Type B pancreatic cell (in vitro differentiated cells): ENCODE measurements around the gene F11R. TPM values are rescaled to one million over a fixed set of nuclear protein-coding genes. Genes with fewer than 3 reads are reported as not detected.
A peak's percentile ranks its signal among the peaks of the same experiment; 100 is the strongest.
"Not testable (repeated sequence)": the region's sequence is repeated elsewhere in the genome, so short reads cannot be mapped to it uniquely, and the experiment has no call there.

Experiments
- DNase-seq: peaks from one replicate; pipeline ENCODE4 v3.0.0; 2021; ENCODE audit warnings: mixed read lengths; ENCODE audit not compliant: unreplicated experiment; ENCODE audit errors: extremely low spot score
- H3K27ac Mint-ChIP-seq: 2 replicates; pipeline ENCODE4 v1.8.0; 2021; ENCODE audit warnings: mild to moderate bottlenecking, mixed read lengths
- H3K27me3 Mint-ChIP-seq: 2 replicates; pipeline ENCODE4 v1.8.0; 2021; ENCODE audit warnings: mixed read lengths
- H3K36me3 Mint-ChIP-seq: 2 replicates; pipeline ENCODE4 v1.8.0; 2021; ENCODE audit warnings: mixed read lengths
- H3K4me1 Mint-ChIP-seq: one replicate; pipeline ENCODE4 v1.8.0; 2021; ENCODE audit warnings: mixed read lengths; ENCODE audit not compliant: unreplicated experiment
- H3K4me3 Mint-ChIP-seq: 2 replicates; pipeline ENCODE4 v1.8.0; 2021; ENCODE audit warnings: mild to moderate bottlenecking, mixed read lengths
- H3K9me3 Mint-ChIP-seq: 2 replicates; pipeline ENCODE4 v1.8.0; 2021; ENCODE audit warnings: mixed read lengths
- CTCF ChIP-seq: fragments of 200-600 bp; sonication (generic); conservative IDR thresholded peaks from 2 replicates; pipeline ENCODE4 v1.5.0; 2021; ENCODE audit warnings: antibody characterized with exemption, mild to moderate bottlenecking
- total RNA-seq: library from RNA; stranded (reverse); gene quantifications from 2 replicates; pipeline ENCODE4 v1.2.1, GENCODE V29; 2021; ENCODE audit warnings: low replicate concordance

Gene F11R
- total RNA-seq, 1 donor from 2014 or later: 66.8 TPM

DNA sequence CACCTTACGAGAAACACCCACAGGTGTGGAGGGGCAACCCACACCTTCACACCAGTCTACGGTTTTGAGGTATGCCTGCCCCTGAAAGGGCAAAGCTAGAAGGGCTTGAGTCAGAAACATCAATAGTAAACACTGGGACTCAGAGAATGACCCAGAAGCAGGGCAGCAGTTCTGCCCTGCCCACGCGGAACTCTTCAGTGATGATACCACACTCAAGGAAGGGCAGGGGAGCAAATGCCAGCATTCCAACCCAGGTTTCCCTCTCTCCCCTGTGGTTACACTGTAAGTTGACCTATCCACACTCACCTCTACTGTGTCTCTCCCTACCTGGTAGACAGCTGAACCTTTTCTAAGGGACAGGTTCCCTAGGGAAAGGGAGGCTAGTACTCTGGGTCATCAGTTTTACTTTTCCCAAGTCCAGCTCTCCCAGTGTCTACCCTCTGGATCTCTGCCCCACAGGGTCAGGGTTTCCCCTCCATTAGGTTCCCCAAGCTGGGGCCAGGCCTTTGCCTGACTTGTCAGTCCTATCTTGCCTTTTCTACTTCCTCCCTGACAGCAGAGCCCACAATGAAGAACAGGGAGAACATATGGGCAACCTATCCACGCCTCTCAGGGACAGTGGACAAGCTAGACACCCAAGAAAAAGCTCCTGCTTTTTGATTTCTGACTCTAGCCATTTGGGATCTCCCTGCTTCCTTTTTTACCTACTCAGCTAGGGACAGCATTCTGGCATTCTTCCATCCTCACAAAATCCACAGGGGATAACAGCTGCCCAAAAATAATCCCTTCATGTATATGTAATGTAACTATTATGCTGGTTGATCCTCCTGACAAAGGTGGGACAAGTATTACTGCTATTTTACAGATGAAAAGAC is 3.0 kb downstream of the F11R start:
- no peak for DNase-seq
- peak overlapping the region; percentile 98 for H3K27ac Mint-ChIP-seq
- peak overlapping the region; percentile 93 for H3K4me3 Mint-ChIP-seq
- H3K27me3 Mint-ChIP-seq: peaks cover 53% of the 10 kb centered on the region
- peaks cover 37% of the 10 kb centered on the region for H3K4me1 Mint-ChIP-seq
- peaks cover 12% of the 10 kb centered on the region for H3K36me3 Mint-ChIP-seq
- no peaks in the 10 kb centered on the region for H3K9me3 Mint-ChIP-seq
- TF ChIP-seq CTCF: no peak

GRCh38 chr1:161017181-161017580 is 3.8 kb downstream of the F11R start:
- H3K27ac Mint-ChIP-seq: peak overlapping the region; percentile 98
- H3K36me3 Mint-ChIP-seq: peaks cover 12% of the 10 kb centered on the region
- H3K27me3 Mint-ChIP-seq: peaks cover 47% of the 10 kb centered on the region
- not testable (repeated sequence) for H3K9me3 Mint-ChIP-seq, DNase-seq
- H3K4me3 Mint-ChIP-seq: peak overlapping the region; percentile 93
- peaks cover 37% of the 10 kb centered on the region for H3K4me1 Mint-ChIP-seq

- H3K4me3 Mint-ChIP-seq: peak overlapping the region; percentile 93
- H3K27me3 Mint-ChIP-seq: peaks cover 42% of the 10 kb centered on the region
- H3K27ac Mint-ChIP-seq: peak overlapping the region; percentile 98
- not testable (repeated sequence) for DNase-seq, H3K9me3 Mint-ChIP-seq
- H3K36me3 Mint-ChIP-seq: peaks cover 15% of the 10 kb centered on the region
- H3K4me1 Mint-ChIP-seq: peaks cover 37% of the 10 kb centered on the region
These were observed 4.3 kb downstream of the F11R start for GRCh38 chr1:161016683-161017082.

DNA sequence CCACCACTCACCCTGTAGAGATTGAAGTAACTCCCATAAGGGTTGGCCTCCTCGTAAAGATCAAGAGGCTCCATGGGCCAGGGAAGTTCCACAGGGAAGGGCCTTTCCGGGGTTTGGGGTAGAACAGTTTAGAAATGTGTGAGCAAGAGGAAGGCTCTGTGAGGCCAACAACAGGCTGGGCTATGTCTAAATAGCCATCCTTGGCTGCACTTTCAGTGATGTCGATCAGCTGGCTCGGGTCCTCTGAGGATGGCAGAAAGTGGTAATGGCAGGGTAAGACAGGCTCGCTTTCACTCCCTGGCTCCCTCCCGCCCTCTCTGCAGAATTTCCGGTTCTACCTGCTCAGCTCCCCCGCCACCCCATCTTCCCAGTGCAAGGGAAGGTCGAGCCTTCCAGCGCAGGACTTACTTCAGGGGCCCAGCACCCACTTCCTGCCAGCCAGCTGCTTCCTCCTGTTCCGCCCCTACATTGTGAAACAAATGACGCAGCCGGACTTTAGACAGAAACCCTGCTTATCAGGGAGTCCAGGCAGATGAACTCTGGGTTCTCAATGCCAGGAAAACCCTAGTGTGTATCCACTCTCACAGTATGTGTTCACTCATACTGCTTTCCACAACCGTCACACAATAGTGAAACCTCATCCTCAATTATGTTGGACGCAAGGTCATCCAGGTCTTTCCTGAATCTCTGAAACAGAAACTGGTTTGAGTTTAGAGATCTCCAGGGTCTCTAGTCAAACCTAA is 7.3 kb downstream of the F11R start:
- Mint-ChIP-seq H3K27me3 (peaks cover 16% of the 10 kb centered on the region), H3K4me3 (peak overlapping the region; percentile 80), H3K9me3 (no peaks in the 10 kb centered on the region), H3K4me1 (peaks cover 26% of the 10 kb centered on the region), H3K27ac (peak overlapping the region; percentile 99), H3K36me3 (peaks cover 11% of the 10 kb centered on the region)
- TF ChIP-seq CTCF: no peak
- no peak for DNase-seq

GRCh38 chr1:161013131-161013487 is 7.8 kb downstream of the F11R start:
- Mint-ChIP-seq H3K4me3 (peak overlapping the region; percentile 80), H3K4me1 (peaks cover 21% of the 10 kb centered on the region), H3K27ac (peak overlapping the region; percentile 99)

DNA sequence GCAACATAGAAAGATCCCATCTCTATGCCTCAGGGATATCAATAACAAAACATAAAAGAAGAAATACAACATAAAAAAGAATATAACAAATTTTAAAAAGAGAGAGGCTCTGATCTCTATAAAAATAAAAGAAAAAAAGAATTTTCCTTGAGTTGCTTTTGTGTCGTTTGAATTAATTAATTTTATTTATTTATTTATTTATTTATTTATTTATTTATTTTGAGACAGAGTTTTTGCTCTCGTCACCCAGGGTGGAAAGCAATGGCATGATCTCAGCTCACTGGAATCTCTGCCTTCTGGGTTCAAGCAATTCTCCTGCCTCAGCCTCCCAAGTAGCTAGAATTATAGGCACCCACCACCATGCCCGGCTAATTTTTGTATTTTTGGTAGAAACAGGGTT is 8.5 kb downstream of the F11R start:
- peaks cover 23% of the 10 kb centered on the region for H3K4me1 Mint-ChIP-seq
- no peaks in the 10 kb centered on the region for H3K9me3 Mint-ChIP-seq
- H3K36me3 Mint-ChIP-seq: peaks cover 11% of the 10 kb centered on the region
- peaks cover 3% of the 10 kb centered on the region for H3K27me3 Mint-ChIP-seq
- DNase-seq: no peak
- no peak overlapping the region for H3K4me3 Mint-ChIP-seq
- TF ChIP-seq CTCF: no peak
- H3K27ac Mint-ChIP-seq: peak overlapping the region; percentile 60

More at GRCh38 chr1:161013131-161013487, 7.8 kb downstream of the F11R start:
- peaks cover 11% of the 10 kb centered on the region for H3K36me3 Mint-ChIP-seq
- TF ChIP-seq CTCF: no peak
- no peak for DNase-seq
- H3K9me3 Mint-ChIP-seq: no peaks in the 10 kb centered on the region
- peaks cover 10% of the 10 kb centered on the region for H3K27me3 Mint-ChIP-seq
